Suprapubic skin (tissue), 3 donors: ENCODE results near the gene VTA1.

Experiments used
- POLR2AphosphoS5 ChIP-seq, 3 donors: sonication (generic); formaldehyde crosslinking; IDR thresholded peaks; one replicate each; pipeline ENCODE4 v1.6.1; 2017; ENCODE audit warnings: antibody characterized with exemption in 3 of 3
- TF ChIP-seq, protein P1 (sequence below), 2 donors: fragments of 200-600 bp in 1 of 2; fragments of 450-650 bp in 1 of 2; sonication (generic) in 1 of 2; IDR thresholded peaks; one replicate each; pipeline ENCODE4 v1.5.1; 2016 to 2019; ENCODE audit warnings: antibody characterized with exemption in 2 of 2, mild to moderate bottlenecking in 1 of 2, moderate library complexity in 1 of 2

GRCh38 chr6:142225115-142225514, 78.1 kb downstream of the VTA1 start:
- TF ChIP-seq, protein P1, sequence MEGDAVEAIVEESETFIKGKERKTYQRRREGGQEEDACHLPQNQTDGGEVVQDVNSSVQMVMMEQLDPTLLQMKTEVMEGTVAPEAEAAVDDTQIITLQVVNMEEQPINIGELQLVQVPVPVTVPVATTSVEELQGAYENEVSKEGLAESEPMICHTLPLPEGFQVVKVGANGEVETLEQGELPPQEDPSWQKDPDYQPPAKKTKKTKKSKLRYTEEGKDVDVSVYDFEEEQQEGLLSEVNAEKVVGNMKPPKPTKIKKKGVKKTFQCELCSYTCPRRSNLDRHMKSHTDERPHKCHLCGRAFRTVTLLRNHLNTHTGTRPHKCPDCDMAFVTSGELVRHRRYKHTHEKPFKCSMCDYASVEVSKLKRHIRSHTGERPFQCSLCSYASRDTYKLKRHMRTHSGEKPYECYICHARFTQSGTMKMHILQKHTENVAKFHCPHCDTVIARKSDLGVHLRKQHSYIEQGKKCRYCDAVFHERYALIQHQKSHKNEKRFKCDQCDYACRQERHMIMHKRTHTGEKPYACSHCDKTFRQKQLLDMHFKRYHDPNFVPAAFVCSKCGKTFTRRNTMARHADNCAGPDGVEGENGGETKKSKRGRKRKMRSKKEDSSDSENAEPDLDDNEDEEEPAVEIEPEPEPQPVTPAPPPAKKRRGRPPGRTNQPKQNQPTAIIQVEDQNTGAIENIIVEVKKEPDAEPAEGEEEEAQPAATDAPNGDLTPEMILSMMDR (IDR thresholded peaks at IDR 0.05): no peak
- TF ChIP-seq POLR2AphosphoS5 (IDR thresholded peaks at IDR 0.05): no peak
